ENCODE data around the gene FNDC10. TPM values are rescaled to one million over a fixed set of nuclear protein-coding genes. Genes with fewer than 3 reads are reported as not detected.
A peak's percentile ranks its signal among the peaks of the same experiment; 100 is the strongest.
"Not testable (repeated sequence)": the region's sequence is repeated elsewhere in the genome, so short reads cannot be mapped to it uniquely, and the experiment has no call there.

The FNDC10 gene
- total RNA-seq, 1 donor = 5.9 TPM

DNA sequence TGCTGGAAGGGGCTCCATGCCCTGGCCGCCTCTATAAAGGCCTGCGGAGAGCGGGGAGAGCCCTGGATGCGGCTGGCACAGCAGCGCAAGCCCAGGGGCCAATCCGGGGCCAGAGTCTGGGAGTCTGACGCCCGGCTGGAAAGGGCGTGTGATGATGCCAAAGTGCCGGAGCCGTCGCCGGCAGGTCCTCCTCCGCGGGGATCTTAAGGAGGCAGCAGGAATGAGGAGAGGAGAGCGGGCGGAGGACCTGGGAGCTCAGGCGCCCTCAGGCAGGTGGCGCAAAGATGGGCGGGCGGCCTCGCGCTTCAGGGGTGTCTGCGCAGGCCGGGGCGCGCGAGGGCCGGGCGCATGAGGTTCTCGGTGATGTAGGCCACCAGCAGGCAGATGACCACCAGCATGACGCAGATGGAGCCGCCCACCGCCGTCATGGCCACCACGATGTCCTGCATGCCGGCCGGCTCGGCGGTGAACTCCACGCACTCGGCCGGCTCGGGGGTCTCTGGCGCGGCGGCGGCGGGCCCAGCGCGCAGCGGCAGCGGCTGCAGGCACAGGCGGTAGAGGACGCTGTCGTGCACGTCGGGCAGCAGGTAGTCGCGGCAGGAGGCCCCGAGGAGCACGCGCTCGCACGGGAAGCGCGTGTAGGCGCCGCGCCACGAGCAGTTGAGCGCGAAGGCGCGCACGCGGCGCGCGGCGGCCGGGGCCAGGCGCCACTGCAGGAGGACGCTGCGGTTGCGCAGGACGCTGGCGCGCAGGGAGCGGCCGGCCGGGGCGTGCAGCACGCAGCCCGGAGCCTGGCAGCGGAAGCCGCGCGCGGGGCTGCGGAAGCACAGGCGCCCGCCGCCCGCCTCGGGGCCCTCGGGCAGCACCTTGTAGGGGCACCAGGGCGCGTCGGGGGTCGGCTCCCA is 653 bp downstream of the FNDC10 start:
- peak overlapping the region; percentile 48 for H3K4me3 ChIP-seq (ENCODE audit: low read depth, low read length)

DNA sequence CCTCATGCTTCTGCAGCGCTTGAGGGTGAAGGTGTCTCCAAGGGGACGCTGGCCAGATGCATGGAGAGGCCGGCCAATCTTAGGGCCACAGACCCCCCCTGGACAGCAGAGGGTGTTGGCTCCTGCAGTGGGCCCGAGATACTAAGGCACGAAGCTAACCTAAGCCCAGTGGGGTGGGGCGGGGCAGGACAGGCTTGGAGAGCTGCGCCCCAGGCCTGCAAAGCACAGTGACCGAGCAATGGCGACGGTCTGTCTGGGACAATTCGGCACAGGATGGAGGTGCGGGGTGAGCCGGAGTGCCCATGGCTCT is 1.3 kb downstream of the FNDC10 start:
- no peak overlapping the region for H3K4me3 ChIP-seq (ENCODE audit: low read depth, low read length)
- TF ChIP-seq, protein P1, sequence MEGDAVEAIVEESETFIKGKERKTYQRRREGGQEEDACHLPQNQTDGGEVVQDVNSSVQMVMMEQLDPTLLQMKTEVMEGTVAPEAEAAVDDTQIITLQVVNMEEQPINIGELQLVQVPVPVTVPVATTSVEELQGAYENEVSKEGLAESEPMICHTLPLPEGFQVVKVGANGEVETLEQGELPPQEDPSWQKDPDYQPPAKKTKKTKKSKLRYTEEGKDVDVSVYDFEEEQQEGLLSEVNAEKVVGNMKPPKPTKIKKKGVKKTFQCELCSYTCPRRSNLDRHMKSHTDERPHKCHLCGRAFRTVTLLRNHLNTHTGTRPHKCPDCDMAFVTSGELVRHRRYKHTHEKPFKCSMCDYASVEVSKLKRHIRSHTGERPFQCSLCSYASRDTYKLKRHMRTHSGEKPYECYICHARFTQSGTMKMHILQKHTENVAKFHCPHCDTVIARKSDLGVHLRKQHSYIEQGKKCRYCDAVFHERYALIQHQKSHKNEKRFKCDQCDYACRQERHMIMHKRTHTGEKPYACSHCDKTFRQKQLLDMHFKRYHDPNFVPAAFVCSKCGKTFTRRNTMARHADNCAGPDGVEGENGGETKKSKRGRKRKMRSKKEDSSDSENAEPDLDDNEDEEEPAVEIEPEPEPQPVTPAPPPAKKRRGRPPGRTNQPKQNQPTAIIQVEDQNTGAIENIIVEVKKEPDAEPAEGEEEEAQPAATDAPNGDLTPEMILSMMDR (IDR thresholded peaks at IDR 0.05; ENCODE audit: insufficient read depth, low read length) = no peak
- DNase-seq (ENCODE audit: low read depth) = no peak

More for the DNA sequence above, 653 bp downstream of the FNDC10 start:
- peak; percentile 30 for DNase-seq (ENCODE audit: low read depth)
- TF ChIP-seq, protein P1 (IDR thresholded peaks at IDR 0.05; ENCODE audit: insufficient read depth, low read length) = no peak

DNA sequence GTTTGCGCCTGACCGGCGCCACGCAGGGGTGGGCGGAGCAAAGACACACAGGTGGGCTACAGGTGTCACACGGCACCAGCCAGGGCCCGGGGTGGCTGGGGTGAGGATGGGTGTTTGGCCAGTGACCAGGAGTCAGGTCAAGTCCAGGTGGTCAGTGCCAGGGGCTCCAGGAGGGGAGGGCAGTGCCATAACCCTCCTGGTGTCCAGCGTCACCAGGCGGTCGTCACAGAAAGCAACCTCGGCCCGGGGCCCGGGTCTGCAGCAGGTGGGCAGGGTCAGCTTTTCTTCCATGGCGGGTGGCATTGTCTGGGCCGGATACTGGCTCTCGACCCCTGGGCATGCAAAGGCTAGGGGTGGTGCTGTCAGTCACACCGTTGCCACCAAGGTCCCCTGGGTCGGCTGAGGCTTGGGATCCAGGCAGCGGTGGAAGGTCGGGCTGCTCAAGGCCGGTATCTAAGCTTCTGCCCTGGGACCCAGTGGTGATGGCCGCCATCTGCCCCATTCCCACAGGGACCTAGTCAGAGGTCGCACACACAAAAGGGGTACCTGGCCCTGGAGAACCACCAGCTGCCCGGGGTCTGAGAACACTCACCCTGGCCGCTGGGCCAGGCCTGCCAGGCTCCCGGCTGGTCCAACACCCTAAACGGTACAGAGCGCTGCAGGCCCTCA is 1.8 kb downstream of the FNDC10 start:
- TF ChIP-seq, protein P1 (IDR thresholded peaks at IDR 0.05; ENCODE audit: insufficient read depth, low read length) = no peak

DNA sequence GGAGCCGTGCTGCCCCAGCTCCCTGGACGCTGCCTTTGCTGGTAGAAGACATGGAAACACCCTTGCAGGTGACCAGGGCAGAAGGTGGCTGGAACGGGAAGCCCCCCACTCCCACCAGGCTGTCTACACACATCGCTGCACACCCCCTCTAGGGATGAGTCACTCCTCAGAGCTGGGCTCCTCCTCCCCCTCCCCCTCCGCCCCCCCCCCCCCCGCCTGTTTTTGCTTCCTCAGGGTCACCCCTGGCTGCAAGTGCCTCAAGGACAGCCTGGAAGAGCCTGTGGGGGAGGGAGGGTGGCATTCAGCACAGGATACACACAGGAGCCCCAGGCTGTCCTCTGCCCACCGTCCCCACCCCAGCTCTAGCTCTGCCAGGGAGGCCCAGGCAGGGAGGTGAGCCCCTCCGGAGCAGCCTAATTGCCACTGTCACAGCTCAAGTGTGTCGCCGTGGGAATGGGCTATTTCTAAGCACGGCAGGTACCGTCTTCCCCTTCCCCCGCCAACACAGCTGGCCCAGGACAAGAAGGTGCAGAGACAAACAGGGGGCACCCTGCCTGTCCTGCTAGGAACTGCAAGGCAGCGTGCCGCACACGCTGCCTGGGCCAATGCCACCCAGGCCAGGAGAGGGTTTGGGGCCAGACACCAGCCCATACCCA is 2.5 kb downstream of the FNDC10 start:
- DNase-seq (ENCODE audit: low read depth) = no peak

More for the DNA sequence above, 1.8 kb downstream of the FNDC10 start:
- H3K4me3 ChIP-seq (ENCODE audit: low read depth, low read length) = no peak overlapping the region
- no peak for DNase-seq (ENCODE audit: low read depth)

DNA sequence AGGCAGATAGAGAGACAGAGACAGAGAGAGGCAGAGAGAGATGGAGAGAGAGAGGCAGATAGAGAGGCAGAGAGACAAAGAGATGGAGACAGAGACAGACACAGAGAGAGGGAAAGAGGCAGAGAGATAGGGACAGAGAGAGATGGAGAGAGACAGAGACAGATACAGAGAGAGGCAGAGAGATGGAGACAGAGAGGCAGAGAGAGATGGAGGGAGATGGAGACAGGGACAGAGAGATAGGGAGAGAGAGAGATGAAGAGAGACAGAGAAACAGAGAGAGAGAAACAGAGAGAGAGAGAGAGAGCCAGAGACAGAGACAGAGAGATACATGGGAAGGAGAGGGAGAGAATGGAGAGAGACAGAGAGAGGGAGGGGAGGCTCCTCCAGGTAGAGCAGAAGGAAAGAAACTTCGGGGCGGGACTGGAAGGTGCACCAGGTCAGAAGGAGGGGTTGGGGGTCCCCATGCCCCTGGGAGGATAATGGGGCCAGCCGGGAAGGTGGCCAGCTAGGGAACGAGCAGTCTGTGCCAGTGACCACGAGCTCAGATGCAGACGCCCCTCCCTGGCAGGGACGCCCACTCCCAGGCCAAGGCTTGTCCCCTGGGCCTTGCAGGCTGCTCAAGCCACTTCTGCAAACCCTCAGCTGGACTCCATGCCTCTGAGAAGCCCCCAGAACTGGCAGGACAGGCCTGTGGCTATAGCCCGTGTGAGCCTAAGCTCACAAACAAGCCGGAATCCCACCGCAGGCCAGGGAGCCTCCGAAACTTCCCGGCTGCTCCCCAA is 3.3 kb downstream of the FNDC10 start:
- no peak overlapping the region for H3K4me3 ChIP-seq (ENCODE audit: low read depth, low read length)
- TF ChIP-seq, protein P1 (IDR thresholded peaks at IDR 0.05; ENCODE audit: insufficient read depth, low read length) = no peak
- no peak for DNase-seq (ENCODE audit: low read depth)

More for the DNA sequence above, 2.5 kb downstream of the FNDC10 start:
- H3K4me3 ChIP-seq (ENCODE audit: low read depth, low read length) = no peak overlapping the region
- TF ChIP-seq, protein P1 (IDR thresholded peaks at IDR 0.05; ENCODE audit: insufficient read depth, low read length) = peak; percentile 49

DNA sequence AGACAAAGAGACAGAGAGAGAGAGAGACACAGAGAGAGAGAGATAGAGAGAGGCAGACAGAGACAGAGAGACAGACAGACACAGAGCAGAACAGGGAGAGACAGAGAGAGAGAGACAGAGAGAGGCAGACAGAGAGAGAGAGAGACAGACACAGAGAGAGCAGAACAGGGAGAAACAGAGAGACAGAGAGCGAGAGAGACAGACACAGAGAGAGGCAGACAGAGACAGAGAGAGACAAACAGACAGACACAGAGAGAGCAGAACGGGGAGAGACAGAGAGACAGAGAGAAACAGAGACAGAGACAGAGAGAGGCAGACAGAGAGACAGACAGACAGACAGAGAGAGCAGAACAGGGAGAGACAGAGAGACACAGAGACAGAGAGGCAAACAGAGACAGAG is 4.6 kb downstream of the FNDC10 start:
- not testable (repeated sequence) for H3K4me3 ChIP-seq (ENCODE audit: low read depth, low read length); DNase-seq (ENCODE audit: low read depth)
